Activated CD8-positive, alpha-beta T cell treated with anti-CD3 and anti-CD28 coated beads, Interleukin-2, amount 10 ng/mL, durations not matched to agents 7 days and 5 days (primary cell): ENCODE results near the gene ADAMTS1. TPM values are rescaled to one million over a fixed set of nuclear protein-coding genes. Genes with fewer than 3 reads are reported as not detected.
A peak's percentile ranks its signal among the peaks of the same experiment; 100 is the strongest.
"Not testable (repeated sequence)": the region's sequence is repeated elsewhere in the genome, so short reads cannot be mapped to it uniquely, and the experiment has no call there.

Source experiments
- ATAC-seq: fragments of 150-1000 bp; cut with Tn5 transposase; one replicate; pipeline ENCODE4 v1.10.0; 2021; ENCODE audit warnings: moderate library complexity
- CTCF ChIA-PET: fragments of 350-600 bp; sonication (Branson Sonifier 250); formaldehyde crosslinking; loops from one replicate; lab custom pipeline; 2021; ENCODE audit warnings: antibody characterized with exemption; lab: Charles Lee
- POLR2A ChIA-PET: fragments of 350-600 bp; sonication (Branson Sonifier 250); formaldehyde crosslinking; loops from one replicate; lab custom pipeline; 2021; ENCODE audit warnings: antibody characterized with exemption; lab: Charles Lee
- DNase-seq: peaks from one replicate; pipeline ENCODE4 v3.0.0-alpha.2; 2020
- H3K27ac Mint-ChIP-seq: one replicate; pipeline ENCODE4 v1.8.0; 2021; ENCODE audit warnings: mild to moderate bottlenecking, mixed read lengths
- H3K27me3 Mint-ChIP-seq: one replicate; pipeline ENCODE4 v1.8.0; 2021; ENCODE audit warnings: low read depth, mixed read lengths
- H3K36me3 Mint-ChIP-seq: one replicate; pipeline ENCODE4 v1.8.0; 2021; ENCODE audit warnings: low read depth, mixed read lengths
- H3K4me1 Mint-ChIP-seq: one replicate; pipeline ENCODE4 v1.8.0; 2021; ENCODE audit warnings: low read depth, mixed read lengths
- H3K4me3 Mint-ChIP-seq: one replicate; pipeline ENCODE4 v1.8.0; 2021; ENCODE audit warnings: mild to moderate bottlenecking, mixed read lengths
- H3K9me3 Mint-ChIP-seq: one replicate; pipeline ENCODE4 v1.8.0; 2022; ENCODE audit warnings: mixed read lengths; ENCODE audit not compliant: insufficient read depth
- total RNA-seq, 2 experiments: library from RNA; stranded (reverse); gene quantifications; one replicate each; pipeline ENCODE4 v1.2.3, GENCODE V29; 2021

ADAMTS1 gene
- total RNA-seq, 2 experiments from 2014 or later = 0.99 to 1.4 TPM

- H3K9me3 Mint-ChIP-seq, ATAC-seq, H3K4me3 Mint-ChIP-seq, H3K27me3 Mint-ChIP-seq, H3K4me1 Mint-ChIP-seq, H3K27ac Mint-ChIP-seq, DNase-seq, H3K36me3 Mint-ChIP-seq, CTCF ChIA-PET, POLR2A ChIA-PET: not testable (repeated sequence)
Observed at GRCh38 chr21:26854695-26855094, 9.5 kb upstream of the ADAMTS1 start.

GRCh38 chr21:26852423-26852822, 7.2 kb upstream of the ADAMTS1 start:
- ATAC-seq (no peak), DNase-seq (no peak)
- Mint-ChIP-seq H3K4me3 (no peak overlapping the region), H3K27me3 (peaks cover 13% of the 10 kb centered on the region), H3K27ac (no peak overlapping the region), H3K9me3 (no peaks in the 10 kb centered on the region), H3K36me3 (no peaks in the 10 kb centered on the region), H3K4me1 (no peaks in the 10 kb centered on the region)
- ChIA-PET CTCF (interaction anchor here (1.4 kb wide), 1 partner anchor 1893 kb away, joined by 6 read pairs; no protein-coding TSS in a partner anchor), POLR2A (no interaction called here)

- Mint-ChIP-seq H3K9me3 (no peaks in the 10 kb centered on the region), H3K27me3 (peaks cover 24% of the 10 kb centered on the region), H3K36me3 (no peaks in the 10 kb centered on the region), H3K4me3 (no peak overlapping the region), H3K27ac (no peak overlapping the region), H3K4me1 (peaks cover 9% of the 10 kb centered on the region)
- ATAC-seq (no peak), DNase-seq (no peak)
- CTCF ChIA-PET = interaction anchor here (1.2 kb wide), 1 partner anchor 1894 kb away, joined by 10 read pairs; no protein-coding TSS in a partner anchor
- POLR2A ChIA-PET = no interaction called here
Observed at GRCh38 chr21:26851109-26851944, 6.1 kb upstream of the ADAMTS1 start.

GRCh38 chr21:26850116-26850643, 5.0 kb upstream of the ADAMTS1 start:
- Mint-ChIP-seq H3K9me3 (no peaks in the 10 kb centered on the region), H3K27ac (no peak overlapping the region), H3K36me3 (no peaks in the 10 kb centered on the region), H3K27me3 (peaks cover 32% of the 10 kb centered on the region), H3K4me3 (no peak overlapping the region), H3K4me1 (peaks cover 18% of the 10 kb centered on the region)
- CTCF ChIA-PET = interaction anchor here (1.2 kb wide), 1 partner anchor 1895 kb away, joined by 10 read pairs; no protein-coding TSS in a partner anchor
- POLR2A ChIA-PET = no interaction called here
- DNase-seq (no peak), ATAC-seq (no peak)

- no peak overlapping the region for H3K4me3 Mint-ChIP-seq
- H3K9me3 Mint-ChIP-seq = no peaks in the 10 kb centered on the region
- H3K4me1 Mint-ChIP-seq = peaks cover 21% of the 10 kb centered on the region
- ChIA-PET CTCF (interaction anchor here (1.0 to 2.0 kb wide), 5 partner anchors 851 to 1896 kb away, joined by 3 to 10 read pairs (median 4); no protein-coding TSS in a partner anchor), POLR2A (no interaction called here)
- H3K36me3 Mint-ChIP-seq = no peaks in the 10 kb centered on the region
- ATAC-seq (no peak), DNase-seq (peak; percentile 26)
- no peak overlapping the region for H3K27ac Mint-ChIP-seq
- peaks cover 38% of the 10 kb centered on the region for H3K27me3 Mint-ChIP-seq
Observed at GRCh38 chr21:26849428-26850115, 4.4 kb upstream of the ADAMTS1 start.

- H3K27me3 Mint-ChIP-seq = peaks cover 48% of the 10 kb centered on the region
Observed at GRCh38 chr21:26847921-26848320, 2.7 kb upstream of the ADAMTS1 start.

GRCh38 chr21:26847002-26847401, 1.8 kb upstream of the ADAMTS1 start:
- no peaks in the 10 kb centered on the region for H3K36me3 Mint-ChIP-seq
- CTCF ChIA-PET = no interaction called here
- no peak overlapping the region for H3K27ac Mint-ChIP-seq
- H3K27me3 Mint-ChIP-seq = peaks cover 52% of the 10 kb centered on the region
- peak overlapping the region; percentile 57 for H3K4me3 Mint-ChIP-seq
- POLR2A ChIA-PET = interaction anchor here (0.7 kb wide), 1 partner anchor 157 kb away, joined by 3 read pairs; no protein-coding TSS in a partner anchor
- H3K9me3 Mint-ChIP-seq = no peaks in the 10 kb centered on the region
- ATAC-seq (no peak), DNase-seq (no peak)
- peaks cover 37% of the 10 kb centered on the region for H3K4me1 Mint-ChIP-seq

More at GRCh38 chr21:26847921-26848320, 2.7 kb upstream of the ADAMTS1 start:
- Mint-ChIP-seq H3K4me3 (no peak overlapping the region), H3K4me1 (peaks cover 34% of the 10 kb centered on the region), H3K9me3 (no peaks in the 10 kb centered on the region), H3K27ac (no peak overlapping the region), H3K36me3 (no peaks in the 10 kb centered on the region)
- ChIA-PET POLR2A (interaction anchor here (0.7 kb wide), 1 partner anchor 157 kb away, joined by 3 read pairs; no protein-coding TSS in a partner anchor), CTCF (interaction anchor here (2.0 kb wide), 1 partner anchor 1897 kb away, joined by 9 read pairs; no protein-coding TSS in a partner anchor)
- no peak for DNase-seq
- ATAC-seq = no peak

- CTCF ChIA-PET = interaction anchor here (1.4 kb wide), 1 partner anchor 1899 kb away, joined by 4 read pairs; no protein-coding TSS in a partner anchor
- peaks cover 37% of the 10 kb centered on the region for H3K4me1 Mint-ChIP-seq
- DNase-seq = peak; percentile 27
Observed at GRCh38 chr21:26846036-26846931, 1.1 kb upstream of the ADAMTS1 start.

GRCh38 chr21:26845759-26846035, 488 bp upstream of the ADAMTS1 start:
- ATAC-seq (no peak), DNase-seq (no peak)
- Mint-ChIP-seq H3K9me3 (no peaks in the 10 kb centered on the region), H3K4me1 (peaks cover 37% of the 10 kb centered on the region), H3K27me3 (peaks cover 59% of the 10 kb centered on the region), H3K36me3 (peaks cover 1% of the 10 kb centered on the region), H3K27ac (no peak overlapping the region), H3K4me3 (peak overlapping the region; percentile 57)
- ChIA-PET CTCF (interaction anchor here (1.4 to 2.0 kb wide), 2 partner anchors 13 to 1900 kb away, joined by 4 read pairs; no protein-coding TSS in a partner anchor), POLR2A (no interaction called here)

More at GRCh38 chr21:26846036-26846931, 1.1 kb upstream of the ADAMTS1 start:
- peak overlapping the region; percentile 29 for H3K27ac Mint-ChIP-seq
- peak overlapping the region; percentile 57 for H3K4me3 Mint-ChIP-seq
- H3K36me3 Mint-ChIP-seq = no peaks in the 10 kb centered on the region
- no peaks in the 10 kb centered on the region for H3K9me3 Mint-ChIP-seq
- H3K27me3 Mint-ChIP-seq = peaks cover 56% of the 10 kb centered on the region
- no peak for ATAC-seq
- POLR2A ChIA-PET = no interaction called here

- DNase-seq (peak; percentile 22), ATAC-seq (peak; percentile 35)
- ChIA-PET CTCF (interaction anchor here (1.0 to 2.0 kb wide), 3 partner anchors 12 to 1988 kb away, joined by 3 to 4 read pairs (median 4); no protein-coding TSS in a partner anchor), POLR2A (no interaction called here)
- H3K4me1 Mint-ChIP-seq = peaks cover 48% of the 10 kb centered on the region
- H3K9me3 Mint-ChIP-seq = no peaks in the 10 kb centered on the region
- H3K27me3 Mint-ChIP-seq = peaks cover 64% of the 10 kb centered on the region
- peak overlapping the region; percentile 70 for H3K4me3 Mint-ChIP-seq
- H3K36me3 Mint-ChIP-seq = peaks cover 10% of the 10 kb centered on the region
- peak overlapping the region; percentile 50 for H3K27ac Mint-ChIP-seq
Observed at GRCh38 chr21:26844258-26845065, 747 bp downstream of the ADAMTS1 start.
